Measurements from ENCODE around the gene DPEP3.
A peak's percentile ranks its signal among the peaks of the same experiment; 100 is the strongest.
"Not testable (repeated sequence)": the region's sequence is repeated elsewhere in the genome, so short reads cannot be mapped to it uniquely, and the experiment has no call there.

Gene DPEP3

DNA sequence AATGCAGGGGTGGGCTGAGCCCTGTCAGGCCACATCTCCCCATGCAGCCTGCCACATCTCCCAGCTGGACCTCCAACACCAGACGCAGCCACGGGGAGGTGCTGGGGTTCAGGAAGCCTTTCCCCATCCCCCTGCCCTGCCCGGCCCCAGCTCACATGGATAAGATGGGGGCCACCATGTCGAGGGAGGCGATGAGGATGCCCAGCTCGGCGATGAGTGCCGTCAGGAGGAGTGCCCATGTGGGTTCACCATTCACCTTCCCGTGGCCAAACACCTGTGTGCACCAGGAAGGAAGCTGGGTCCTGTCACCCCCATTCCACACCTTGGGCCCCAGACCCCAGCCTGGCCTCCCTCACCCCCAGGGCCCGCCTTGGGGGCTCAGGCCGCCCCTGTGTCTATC lies 30.7 kb downstream of the DPEP3 start:
- in situ Hi-C loops (cut with MboI; ENCODE audit: low pct_unique_long_range_greater_than_20kb, low sequenced_read_pairs): no loop called here
- no peak for DNase-seq

DNA sequence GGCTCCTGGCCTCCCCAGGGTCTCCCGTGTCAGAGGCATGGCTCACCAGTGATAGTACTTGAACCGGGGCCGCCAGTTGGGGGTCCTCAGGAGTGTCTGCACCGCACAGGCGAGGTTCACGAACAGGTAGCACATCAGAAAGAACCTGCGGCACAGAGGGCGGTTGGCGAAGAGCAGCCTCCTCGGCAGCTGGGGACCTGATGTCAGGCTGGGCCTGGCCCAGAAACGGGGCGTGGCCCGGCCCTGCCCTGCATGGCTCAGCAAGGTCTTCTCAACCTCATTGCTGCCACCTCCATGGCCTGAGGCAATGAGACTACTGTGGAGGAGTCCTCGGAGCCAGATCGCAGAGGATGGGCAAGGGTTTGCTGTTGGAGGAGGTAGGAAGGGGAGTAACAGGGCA lies 32.3 kb downstream of the DPEP3 start:
- in situ Hi-C loops (cut with MboI; ENCODE audit: low pct_unique_long_range_greater_than_20kb, low sequenced_read_pairs): no loop called here
- no peak for DNase-seq

- in situ Hi-C loops (cut with MboI; ENCODE audit: low pct_unique_long_range_greater_than_20kb, low sequenced_read_pairs): no loop called here
Measured at GRCh38 chr16:67946966-67947558, 33.2 kb downstream of the DPEP3 start.

GRCh38 chr16:67946128-67946569 lies 34.1 kb downstream of the DPEP3 start:
- no peak for DNase-seq
- in situ Hi-C loops (cut with MboI; ENCODE audit: low pct_unique_long_range_greater_than_20kb, low sequenced_read_pairs): no loop called here

More at GRCh38 chr16:67946966-67947558, 33.2 kb downstream of the DPEP3 start:
- DNase-seq: no peak

GRCh38 chr16:67945392-67945933 lies 34.8 kb downstream of the DPEP3 start:
- DNase-seq: no peak
- in situ Hi-C loops (cut with MboI; ENCODE audit: low pct_unique_long_range_greater_than_20kb, low sequenced_read_pairs): no loop called here

DNA sequence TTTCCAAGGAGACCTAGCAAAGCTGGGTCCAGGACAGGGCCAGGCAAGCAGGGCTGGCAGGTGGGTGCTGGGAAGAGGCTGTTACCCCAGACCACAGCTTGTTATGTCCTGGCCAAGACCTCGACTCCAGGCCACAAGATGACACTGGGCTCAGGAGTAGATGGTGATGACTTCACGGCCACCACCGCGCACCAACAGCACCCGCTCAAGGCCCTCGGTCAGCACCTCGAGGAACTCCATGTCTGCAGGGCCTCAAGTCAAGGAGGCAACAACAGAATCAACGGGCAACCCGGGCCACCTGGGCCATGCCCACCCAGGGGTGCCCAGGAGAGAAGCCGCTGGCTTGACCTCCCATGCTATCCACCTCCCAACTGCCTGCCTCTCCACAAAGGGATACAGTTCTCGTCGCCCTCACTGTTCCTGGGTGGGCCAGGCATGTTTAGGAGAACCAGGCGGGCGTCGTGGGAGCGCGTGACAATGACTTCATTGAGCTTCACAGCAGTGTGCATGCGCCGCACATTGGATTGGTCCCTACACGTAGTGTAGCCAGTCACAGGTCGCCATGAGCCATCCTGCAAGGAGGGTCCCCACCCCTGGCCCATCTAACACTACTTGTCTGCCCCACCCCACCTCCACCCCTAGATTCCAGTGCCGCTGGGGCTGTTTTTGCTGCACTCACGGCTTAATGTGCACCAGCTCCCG lies 35.5 kb downstream of the DPEP3 start:
- in situ Hi-C loops (cut with MboI; ENCODE audit: low pct_unique_long_range_greater_than_20kb, low sequenced_read_pairs): no loop called here

DNA sequence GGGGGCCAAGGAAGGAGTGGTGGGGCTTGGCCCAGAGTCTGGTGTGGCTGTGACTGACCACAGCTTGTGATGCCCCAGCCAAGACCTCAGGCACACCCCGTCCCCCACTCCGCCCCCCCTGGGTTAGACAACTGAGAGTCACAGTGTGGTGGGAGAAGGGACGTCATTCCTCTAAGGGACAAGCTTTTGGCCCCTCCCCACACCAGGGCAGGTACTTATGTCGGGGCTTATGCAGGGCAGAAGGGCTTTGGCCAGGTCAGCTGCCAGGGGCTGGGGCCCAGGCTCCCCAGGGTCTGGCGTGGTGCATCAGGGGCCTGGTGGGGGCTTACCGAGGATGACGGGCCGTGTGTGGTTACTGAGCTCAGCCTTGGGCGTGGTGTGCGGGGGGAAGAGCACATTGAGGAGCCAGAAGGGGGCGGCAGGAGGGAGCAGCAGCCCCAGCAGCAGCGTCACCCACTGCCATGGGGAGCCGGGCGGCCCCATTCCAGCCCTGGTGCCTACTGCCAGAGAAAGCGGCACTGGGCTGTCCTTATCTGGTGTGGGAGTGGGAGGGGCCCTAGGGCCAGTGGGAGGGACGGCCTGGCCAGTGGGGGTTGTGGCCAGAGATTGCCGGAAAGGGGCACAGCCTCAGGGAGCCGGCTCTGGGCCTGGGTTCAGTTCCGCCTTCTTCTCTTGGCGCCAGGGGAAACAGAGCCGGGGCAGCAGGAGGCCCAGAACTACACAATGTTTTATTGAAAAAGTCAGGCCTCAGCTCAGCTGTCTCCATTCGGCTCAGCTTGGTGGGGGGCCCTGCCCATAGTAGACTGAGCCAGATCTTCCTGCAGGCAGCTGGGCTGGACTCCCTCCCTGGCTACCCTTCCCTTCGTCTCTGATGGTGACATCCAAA lies 36.4 kb downstream of the DPEP3 start, which contains the start of gene LCAT:
Gene LCAT (minus strand): TSS at position 502 of the 886 bp plus-strand sequence. CDS start 19 bp downstream, at position 483.
- DNase-seq: no peak
- in situ Hi-C loops (cut with MboI; ENCODE audit: low pct_unique_long_range_greater_than_20kb, low sequenced_read_pairs): no loop called here

More for the DNA sequence above, 35.5 kb downstream of the DPEP3 start:
- DNase-seq: no peak

DNA sequence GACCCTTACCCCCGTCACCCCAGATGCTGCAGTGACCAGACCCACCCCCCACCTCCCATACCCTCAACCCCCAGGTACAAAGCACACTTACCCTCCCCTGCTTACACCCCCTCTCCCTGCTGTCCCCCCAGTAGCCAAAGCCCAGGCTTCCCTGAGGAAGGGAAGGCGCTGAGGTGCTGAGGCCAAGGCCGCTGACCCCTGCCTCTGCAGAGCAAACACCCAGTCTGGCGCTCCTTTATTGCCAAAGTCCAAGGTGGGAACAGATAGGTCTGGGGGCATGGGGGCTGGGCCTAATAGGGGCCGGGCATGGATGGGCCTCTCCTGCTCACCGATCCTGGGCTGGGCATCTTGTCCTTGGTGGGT lies 37.1 kb downstream of the DPEP3 start:
- DNase-seq: no peak
- in situ Hi-C loops (cut with MboI; ENCODE audit: low pct_unique_long_range_greater_than_20kb, low sequenced_read_pairs): no loop called here

DNA sequence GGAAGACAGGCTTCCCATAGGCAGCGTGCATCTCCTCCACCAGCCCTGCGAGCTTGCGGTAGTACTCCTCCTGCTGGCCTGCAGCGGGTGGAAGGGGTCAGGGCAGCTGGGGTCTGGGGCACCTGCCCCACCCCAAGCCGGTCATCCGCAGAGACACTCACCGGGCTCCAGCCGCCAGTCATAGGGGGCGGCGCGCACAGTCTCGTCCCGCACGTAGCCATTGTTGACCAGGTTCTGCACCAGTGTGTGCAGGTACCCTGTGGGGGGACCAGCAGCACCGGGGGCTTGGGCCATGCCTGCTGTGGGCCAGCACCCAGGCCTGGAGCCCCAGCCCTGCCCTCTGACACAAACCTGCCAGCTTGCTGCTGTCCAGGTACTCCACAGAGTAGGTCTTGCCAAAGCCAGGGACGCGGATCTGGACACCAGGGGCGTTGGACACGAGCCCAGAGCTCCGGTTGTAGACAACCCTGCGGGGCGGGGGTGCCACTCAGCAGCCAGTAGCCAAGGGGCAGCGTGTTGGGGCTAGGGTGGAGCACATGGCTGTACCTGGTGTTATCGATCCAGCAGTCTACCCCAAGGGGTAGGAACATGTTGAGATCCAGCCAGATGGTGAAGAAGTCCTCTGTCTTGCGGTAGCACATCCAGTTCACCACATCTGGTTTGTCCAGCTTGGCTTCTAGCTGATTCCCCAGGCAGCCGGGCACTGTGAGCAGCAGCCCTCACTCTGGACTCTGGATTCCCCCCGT lies 37.6 kb downstream of the DPEP3 start:
- DNase-seq: no peak
- in situ Hi-C loops (cut with MboI; ENCODE audit: low pct_unique_long_range_greater_than_20kb, low sequenced_read_pairs): no loop called here

GRCh38 chr16:67942200-67942509 lies 38.1 kb downstream of the DPEP3 start:
- peak; percentile 54 for DNase-seq
- in situ Hi-C loops (cut with MboI; ENCODE audit: low pct_unique_long_range_greater_than_20kb, low sequenced_read_pairs): no loop called here

- no peak for DNase-seq
- in situ Hi-C loops (cut with MboI; ENCODE audit: low pct_unique_long_range_greater_than_20kb, low sequenced_read_pairs): no loop called here
Measured at GRCh38 chr16:67941469-67942199, 38.7 kb downstream of the DPEP3 start.

- in situ Hi-C loops (cut with MboI; ENCODE audit: low pct_unique_long_range_greater_than_20kb, low sequenced_read_pairs): no loop called here
Measured at GRCh38 chr16:67940446-67941089, 39.7 kb downstream of the DPEP3 start.

DNA sequence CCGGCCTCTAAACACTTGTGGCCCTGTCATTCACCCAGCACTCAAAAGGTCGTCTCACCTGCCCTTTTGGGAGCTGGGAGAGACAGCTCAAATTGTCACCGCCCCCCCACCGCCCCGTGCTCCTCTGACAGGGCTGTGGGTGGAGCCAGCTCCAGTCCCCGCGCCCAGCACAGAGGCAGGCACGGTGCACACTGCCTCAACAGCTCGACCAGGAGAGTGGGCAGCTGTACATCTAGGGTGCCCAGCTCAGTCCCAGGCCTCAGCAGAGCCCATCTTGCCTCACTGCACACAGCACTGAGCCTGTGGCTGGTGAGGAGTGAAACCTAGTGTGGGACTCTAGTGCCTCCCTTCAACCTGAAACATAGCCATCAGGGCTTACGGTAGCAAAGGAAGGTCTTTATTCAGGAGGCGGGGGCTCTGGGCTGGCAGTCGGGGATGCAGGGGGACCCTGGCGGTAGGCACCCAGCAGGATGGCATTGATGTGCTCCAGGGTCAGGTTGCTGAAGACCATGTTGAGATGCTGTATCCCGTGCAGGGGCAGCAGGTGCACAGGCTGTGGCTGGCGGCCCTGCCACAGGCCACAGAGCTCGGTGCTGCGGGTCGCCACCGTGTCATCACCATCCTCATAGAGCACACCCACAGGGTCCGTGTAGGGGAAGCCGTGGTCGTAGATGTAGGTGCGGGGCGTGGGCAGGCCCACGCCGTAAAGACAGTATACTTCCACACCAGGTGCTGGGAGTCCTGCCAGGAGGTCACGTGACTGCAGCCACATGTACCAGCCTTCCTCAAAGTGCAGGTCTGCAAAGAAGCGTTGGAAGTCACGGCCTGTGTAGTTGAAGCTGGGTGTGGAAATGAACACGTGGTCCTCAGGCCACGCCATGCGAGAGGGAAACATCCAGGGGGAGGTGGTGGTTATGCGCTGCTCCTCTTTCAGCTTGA lies 40.5 kb downstream of the DPEP3 start:
- no peak for DNase-seq
- in situ Hi-C loops (cut with MboI; ENCODE audit: low pct_unique_long_range_greater_than_20kb, low sequenced_read_pairs): no loop called here

More at GRCh38 chr16:67940446-67941089, 39.7 kb downstream of the DPEP3 start:
- DNase-seq: no peak

- DNase-seq; in situ Hi-C loops (cut with MboI; ENCODE audit: low pct_unique_long_range_greater_than_20kb, low sequenced_read_pairs): not testable (repeated sequence)
Measured at GRCh38 chr16:67937713-67938112, 42.6 kb downstream of the DPEP3 start.

- DNase-seq: peak; percentile 89
- in situ Hi-C loops (cut with MboI; ENCODE audit: low pct_unique_long_range_greater_than_20kb, low sequenced_read_pairs): no loop called here
Measured at GRCh38 chr16:67936880-67937605, 43.3 kb downstream of the DPEP3 start.

GRCh38 chr16:67936124-67936879 lies 44.0 kb downstream of the DPEP3 start, which contains the start of gene PSMB10:
PSMB10 (minus strand) TSS chr16:67936850; CDS start chr16:67936749, 101 bp downstream.
- DNase-seq: peak; percentile 79
- in situ Hi-C loops (cut with MboI; ENCODE audit: low pct_unique_long_range_greater_than_20kb, low sequenced_read_pairs): no loop called here
